Fibroblast of mammary gland (primary cell): Measurements from ENCODE around the gene DRG2.

Experiments used
- DNase-seq: peaks from one replicate; pipeline ENCODE4 v3.0.0-alpha.2; 2010; ENCODE audit warnings: low read depth
- H3K4me3 ChIP-seq: 2 replicates; pipeline ENCODE4 v1.5.1; 2011; ENCODE audit warnings: low read depth, mild to moderate bottlenecking, low read length, moderate library complexity; ENCODE audit not compliant: control insufficient read depth
- TF ChIP-seq, protein P1 (sequence below): conservative IDR thresholded peaks from 2 replicates; pipeline ENCODE4 v1.5.1; 2011; ENCODE audit warnings: low read depth, low read length, inconsistent platforms; ENCODE audit not compliant: control insufficient read depth, insufficient read depth

DRG2 gene

GRCh38 chr17:18156976-18157280, 69.2 kb downstream of the DRG2 start:
- no peak for DNase-seq

More at GRCh38 chr17:18156976-18157280, 69.2 kb downstream of the DRG2 start:
- H3K4me3 ChIP-seq = no peak overlapping the region
- TF ChIP-seq, protein P1, sequence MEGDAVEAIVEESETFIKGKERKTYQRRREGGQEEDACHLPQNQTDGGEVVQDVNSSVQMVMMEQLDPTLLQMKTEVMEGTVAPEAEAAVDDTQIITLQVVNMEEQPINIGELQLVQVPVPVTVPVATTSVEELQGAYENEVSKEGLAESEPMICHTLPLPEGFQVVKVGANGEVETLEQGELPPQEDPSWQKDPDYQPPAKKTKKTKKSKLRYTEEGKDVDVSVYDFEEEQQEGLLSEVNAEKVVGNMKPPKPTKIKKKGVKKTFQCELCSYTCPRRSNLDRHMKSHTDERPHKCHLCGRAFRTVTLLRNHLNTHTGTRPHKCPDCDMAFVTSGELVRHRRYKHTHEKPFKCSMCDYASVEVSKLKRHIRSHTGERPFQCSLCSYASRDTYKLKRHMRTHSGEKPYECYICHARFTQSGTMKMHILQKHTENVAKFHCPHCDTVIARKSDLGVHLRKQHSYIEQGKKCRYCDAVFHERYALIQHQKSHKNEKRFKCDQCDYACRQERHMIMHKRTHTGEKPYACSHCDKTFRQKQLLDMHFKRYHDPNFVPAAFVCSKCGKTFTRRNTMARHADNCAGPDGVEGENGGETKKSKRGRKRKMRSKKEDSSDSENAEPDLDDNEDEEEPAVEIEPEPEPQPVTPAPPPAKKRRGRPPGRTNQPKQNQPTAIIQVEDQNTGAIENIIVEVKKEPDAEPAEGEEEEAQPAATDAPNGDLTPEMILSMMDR = no peak
